Right lobe of liver (tissue), 4 donors: ENCODE data around the gene NAGLU.

Source experiments
- CTCF ChIP-seq, 4 donors: fragments of 200-600 bp in 3 of 4; fragments of 450-650 bp in 1 of 4; IDR thresholded peaks; one replicate each; pipeline versions ENCODE4 v1.5.1 to v1.8.0; 2016 to 2022; ENCODE audit warnings: antibody characterized with exemption in 4 of 4, mild to moderate bottlenecking in 2 of 4
- POLR2A ChIP-seq: fragments of 450-650 bp; IDR thresholded peaks from one replicate; pipeline ENCODE4 v1.6.1; 2017; ENCODE audit warnings: antibody characterized with exemption, mild to moderate bottlenecking
- donor health status: DM: no; HTN: no; CAD: no.
- donor health status: DM: no; HTN: no; CAD: no.
- donor health status: DM: no; HTN: yes; CAD: no.

GRCh38 chr17:42553866-42554249 lies 17.8 kb downstream of the NAGLU start:
- no peak for TF ChIP-seq POLR2A
- no peak for TF ChIP-seq CTCF (IDR thresholded peaks at IDR 0.05)
